AML-193 (cell line): Measurements from ENCODE around the gene EMILIN2.
"Not testable (repeated sequence)": the region's sequence is repeated elsewhere in the genome, so short reads cannot be mapped to it uniquely, and the experiment has no call there.

Experiments used
- DNase-seq, 2 experiments: peaks; one replicate each; lab custom pipeline; 2025; lab: John Stamatoyannopoulos, UW

EMILIN2 gene

GRCh38 chr18:2900684-2901422, 54.0 kb downstream of the EMILIN2 start:
- no peak for DNase-seq

DNA sequence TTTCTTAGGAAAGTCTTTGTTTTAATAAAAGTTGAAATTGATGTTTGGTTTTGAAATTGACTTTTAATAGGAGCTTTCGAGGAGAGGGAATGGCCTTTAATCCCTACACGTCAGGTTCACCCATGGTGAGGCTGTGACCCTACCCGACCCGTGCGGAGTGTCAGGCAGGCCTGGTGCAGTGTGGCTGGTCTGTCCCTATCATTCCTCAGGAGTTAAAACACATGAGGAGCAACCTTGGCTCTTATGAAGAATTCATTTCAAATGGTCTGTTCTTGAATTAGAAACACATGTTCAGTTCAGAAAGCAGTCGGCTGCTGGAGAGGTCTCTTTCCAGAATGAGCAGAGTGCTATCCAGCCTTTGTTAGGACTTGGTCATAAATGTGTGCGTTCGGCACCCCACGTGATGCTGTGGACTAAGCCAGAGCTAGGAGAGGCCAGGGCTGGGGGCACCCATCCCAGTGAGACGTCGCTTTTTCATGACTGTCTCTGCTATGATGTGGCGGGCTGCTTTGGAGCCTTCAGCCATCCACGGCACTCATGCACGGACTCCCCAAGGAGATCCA, 54.7 kb downstream of the EMILIN2 start:
- no peak for DNase-seq

- no peak for DNase-seq
Observed at GRCh38 chr18:2902327-2902726, 55.5 kb downstream of the EMILIN2 start.

GRCh38 chr18:2903006-2903405, 56.2 kb downstream of the EMILIN2 start:
- DNase-seq, result no peak

GRCh38 chr18:2905854-2906703, 59.3 kb downstream of the EMILIN2 start:
- DNase-seq, result peak; percentile 44 to 53

DNA sequence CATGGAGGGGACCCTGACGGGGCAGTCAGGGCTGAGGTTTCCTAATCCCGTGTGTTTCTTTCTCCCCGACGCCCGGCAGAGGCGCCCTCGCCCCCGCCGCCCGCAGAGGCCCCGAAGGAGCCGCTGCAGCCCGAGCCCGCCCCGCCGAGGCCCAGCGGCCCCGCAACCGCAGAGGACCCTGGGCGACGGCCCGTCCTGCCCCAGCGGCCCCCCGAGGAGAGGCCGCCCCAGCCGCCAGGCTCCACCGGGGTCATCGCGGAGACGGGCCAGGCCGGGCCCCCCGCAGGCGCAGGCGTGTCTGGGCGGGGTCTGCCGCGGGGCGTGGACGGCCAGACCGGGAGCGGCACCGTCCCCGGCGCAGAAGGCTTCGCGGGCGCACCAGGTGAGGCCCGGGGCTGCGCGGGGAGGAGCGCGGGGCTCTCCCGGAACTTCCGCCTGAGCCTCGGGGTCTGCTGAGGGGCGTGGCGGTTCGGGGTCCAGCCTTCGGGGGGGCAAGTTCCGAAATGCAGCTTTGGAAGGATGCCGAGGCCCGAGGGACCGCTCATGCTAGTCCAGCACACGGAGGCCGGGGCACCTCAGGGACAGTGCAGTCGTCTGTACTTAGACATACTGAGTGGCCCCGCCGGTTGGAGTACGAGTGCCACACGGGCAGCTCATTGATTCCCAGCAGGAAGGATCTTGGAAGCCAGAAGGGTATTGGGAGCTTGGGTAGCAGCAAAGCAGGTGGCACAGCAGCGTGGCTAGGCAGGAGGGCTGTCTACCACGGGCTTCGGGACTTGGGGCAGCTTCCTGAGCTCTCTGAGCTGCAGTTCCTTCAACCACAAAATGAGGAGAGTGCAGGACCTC, 60.1 kb downstream of the EMILIN2 start:
- peak in 1 of 2 experiments; percentile 20 for DNase-seq

- peak in 1 of 2 experiments; percentile 10 for DNase-seq
Observed at GRCh38 chr18:2907550-2908135, 60.8 kb downstream of the EMILIN2 start.

DNA sequence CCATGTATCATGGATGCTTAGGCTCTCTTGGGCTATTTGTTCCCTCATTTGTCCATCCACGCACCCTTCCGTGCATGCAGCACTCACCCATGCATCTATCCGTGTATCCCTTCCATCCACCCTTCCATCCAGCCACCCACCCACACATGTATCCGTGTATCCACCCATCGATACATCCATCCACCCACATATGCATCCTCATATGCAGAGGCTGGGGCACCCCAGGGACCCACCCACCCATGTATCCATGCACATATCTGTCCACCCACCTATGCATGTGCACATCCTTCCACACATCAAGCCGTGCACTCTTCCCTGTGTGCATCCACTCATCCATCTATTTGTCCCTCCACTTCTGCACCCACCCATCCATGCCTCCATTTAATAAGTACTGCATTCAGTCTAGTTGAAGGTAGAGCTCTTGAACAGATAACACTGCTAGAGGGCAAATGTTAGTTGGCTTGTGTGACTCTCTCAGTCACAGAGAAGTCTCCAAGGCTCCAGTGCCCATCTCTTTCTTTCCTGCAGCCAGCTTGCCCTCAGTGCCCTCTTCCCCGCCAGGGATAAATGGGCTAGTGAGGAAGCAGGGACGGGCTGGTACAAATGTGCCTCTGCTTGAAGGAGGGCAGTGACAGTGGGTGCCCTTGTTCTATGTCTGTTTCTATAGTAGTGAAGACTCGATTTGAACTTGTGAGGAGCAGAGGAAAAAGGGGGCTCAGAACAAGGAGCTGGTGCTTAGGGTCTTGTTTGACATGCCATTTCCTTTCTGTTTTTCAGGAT, 61.5 kb downstream of the EMILIN2 start:
- no peak for DNase-seq

GRCh38 chr18:2908946-2909335, 62.1 kb downstream of the EMILIN2 start:
- DNase-seq, result no peak

- DNase-seq, result no peak
Observed at GRCh38 chr18:2909431-2910140, 62.8 kb downstream of the EMILIN2 start.

DNA sequence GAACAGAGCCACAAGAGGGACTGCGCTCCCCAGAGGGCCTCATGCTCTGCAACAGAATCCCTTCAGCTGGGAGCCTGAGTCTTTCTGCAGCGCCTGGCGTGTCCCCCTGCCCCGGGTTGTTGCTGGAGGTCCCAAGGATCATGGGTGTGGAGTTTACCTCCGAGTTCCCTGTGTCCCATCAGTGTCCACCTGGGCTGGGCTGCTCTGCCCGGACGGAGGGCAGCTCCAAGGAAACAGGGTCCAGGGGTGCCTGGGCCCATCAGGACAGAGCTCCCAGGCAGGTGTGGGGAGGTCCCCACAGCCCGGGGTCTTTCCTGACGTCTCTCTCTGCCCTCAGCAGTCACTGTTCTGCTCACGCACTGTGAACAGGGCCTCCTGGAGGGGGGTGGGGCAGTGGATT, 63.5 kb downstream of the EMILIN2 start:
- no peak for DNase-seq

DNA sequence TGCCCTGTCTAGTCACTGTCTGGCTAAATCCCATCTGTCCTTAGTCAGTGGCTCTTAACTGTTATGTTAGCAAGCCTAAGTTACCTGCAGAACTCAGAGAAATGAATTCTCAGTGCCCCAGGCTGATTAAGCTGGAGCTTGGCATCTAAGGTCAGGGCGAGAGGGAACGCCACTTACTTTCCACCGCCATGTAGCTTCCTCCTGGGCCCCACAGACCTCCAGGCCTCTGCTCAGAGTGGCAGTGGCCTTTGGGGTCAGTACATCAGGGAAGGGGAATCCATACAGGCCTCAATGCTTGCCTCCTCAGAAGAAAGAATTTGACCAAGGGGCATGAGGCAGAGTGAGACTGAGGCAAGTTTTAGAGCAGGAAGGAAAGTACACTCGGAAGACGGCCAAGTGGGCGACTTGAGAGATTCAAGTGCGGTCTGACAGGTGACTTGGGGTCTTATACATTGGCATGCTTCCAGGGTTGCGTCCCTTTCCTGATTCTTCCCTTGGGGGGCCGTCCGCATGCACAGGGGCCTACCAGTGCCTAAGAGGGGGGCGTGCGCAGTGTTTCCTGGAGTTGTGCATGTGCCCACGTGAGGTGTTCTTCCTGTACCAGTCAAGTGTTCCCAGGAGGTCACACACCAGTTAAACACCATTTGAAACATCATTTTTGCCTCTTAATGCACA, 64.1 kb downstream of the EMILIN2 start:
- DNase-seq, result no peak

DNA sequence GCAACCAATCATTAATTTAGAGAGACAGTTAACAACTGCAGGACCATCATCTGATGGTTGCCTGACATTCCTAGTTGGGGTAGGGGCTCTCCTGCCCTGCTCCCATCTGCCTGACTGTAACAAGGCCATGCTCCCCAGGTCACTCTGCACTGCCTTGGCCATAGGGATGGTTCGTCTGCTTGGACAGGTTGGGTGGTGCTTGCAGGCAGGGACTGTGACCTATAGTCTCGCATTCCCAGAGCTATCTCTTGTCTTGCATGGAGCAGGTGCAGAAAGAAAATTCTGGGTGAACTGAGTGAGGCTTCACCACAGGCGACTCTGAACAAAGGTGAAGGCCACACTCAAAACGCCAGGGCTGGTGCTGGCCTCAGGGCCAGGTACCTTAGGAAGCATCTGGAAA, 64.7 kb downstream of the EMILIN2 start:
- no peak for DNase-seq

DNA sequence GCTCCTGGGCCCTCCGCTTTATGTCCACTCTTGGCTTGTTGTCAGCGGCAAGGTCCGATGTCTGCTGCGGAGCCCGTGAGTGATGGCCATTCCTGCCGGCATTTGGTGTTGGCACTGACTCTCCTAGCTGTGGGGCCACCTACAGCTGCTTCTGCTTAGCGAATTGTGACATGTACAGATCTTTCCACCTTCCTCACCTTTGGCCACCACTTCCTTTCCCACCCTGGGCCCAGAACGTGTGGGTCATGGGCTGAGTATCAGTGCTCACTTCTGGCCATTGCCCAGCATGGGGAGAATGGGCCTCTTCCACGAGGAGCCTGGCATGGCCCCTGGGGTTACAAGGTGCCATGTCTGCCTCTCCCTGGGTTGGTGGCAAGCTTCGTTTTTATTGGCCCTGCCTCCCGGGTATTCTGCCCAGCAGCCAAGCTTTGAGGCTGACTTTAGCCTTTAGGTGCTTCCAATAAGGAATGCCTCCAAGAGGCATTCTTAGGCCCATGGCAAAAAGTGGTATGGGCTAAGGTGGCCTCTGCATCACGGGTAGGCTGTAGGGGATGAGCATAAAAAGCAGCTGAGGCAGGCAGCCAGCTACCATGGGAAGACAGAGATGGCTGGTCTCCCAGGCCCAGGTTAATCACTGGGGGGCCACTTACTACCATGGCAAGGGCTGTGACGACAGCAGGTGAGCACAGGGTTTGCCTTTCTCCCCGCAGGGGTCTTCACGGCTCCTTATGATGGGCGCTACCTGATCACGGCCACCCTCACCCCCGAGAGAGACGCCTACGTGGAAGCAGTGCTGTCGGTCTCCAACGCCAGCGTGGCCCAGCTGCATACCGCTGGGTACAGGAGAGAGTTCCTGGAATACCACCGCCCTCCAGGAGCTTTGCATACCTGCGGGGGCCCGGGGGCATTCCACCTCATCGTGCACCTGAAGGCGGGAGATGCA, 65.8 kb downstream of the EMILIN2 start:
- DNase-seq, result no peak

DNA sequence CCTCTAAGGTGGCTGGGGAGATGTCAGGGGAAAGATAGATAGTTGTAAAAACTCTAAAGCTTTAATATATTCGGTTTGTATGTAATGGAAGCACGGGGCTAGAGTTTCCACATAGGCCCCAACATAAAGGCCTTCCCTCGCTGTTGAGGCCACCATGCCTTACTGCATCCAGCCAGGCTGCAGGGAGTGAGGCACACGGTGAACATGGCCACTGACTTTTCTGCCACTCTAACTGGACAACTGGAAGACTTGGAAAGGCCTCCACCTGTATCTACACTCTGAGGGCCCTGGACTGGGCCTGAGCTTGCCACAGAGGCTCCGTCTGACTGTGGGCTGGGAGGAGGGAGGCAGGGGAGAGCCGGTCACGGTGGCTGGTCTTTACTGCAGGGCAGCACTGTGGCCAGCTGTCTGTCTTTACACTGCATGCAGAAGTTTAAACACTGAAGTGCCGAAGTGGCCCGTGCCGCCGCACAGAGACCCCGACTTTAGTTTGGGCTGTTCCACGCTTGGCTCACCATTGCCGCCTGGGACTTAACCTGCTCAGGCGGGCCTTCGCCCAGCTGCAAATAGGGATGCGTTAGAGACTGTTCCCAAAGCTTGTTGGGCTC, 66.7 kb downstream of the EMILIN2 start:
- DNase-seq, result no peak

GRCh38 chr18:2914185-2914880, 67.5 kb downstream of the EMILIN2 start:
- DNase-seq, result no peak

DNA sequence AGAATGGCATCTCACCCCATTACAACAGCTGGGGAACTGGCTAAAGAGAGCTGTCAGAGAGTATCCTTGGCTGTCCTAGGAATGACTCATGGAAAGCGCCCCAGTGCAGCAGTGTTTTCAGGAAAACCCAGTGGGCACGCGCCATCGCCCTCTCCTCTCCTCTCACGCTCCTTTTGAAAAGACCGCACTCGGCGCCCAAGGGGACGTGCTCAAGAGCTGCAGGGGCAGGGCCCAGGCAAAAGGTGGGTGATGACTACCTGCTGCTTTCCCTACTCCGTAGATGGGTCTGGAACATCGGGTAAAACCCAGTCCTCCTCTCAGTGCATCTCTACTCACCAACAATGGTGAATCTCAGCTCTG, 68.1 kb downstream of the EMILIN2 start:
- DNase-seq, result no peak

DNA sequence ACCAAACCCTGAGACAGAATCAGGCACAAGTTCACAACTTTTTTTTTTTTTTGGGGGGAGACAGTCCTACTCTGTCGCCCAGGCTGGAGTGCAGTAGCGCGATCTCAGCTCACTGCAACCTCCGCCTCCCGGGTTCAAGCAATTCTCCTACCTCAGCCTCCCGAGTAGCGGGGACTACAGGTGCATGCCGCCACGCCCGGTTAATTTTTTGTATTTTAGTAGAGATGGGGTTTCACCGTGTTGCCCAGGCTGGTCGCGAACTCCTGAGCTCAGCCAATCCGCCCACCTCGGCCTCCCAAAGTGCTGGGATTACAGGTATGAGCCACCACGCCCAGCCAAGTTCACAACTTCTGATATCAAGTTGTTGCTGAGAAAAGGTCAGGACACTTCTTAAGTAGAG, 68.7 kb downstream of the EMILIN2 start:
- not testable (repeated sequence) for DNase-seq
